Fibroblast of upper back skin (primary cell): ENCODE measurements around the gene BACH2.

Source experiments
- DNase-seq: peaks from one replicate; pipeline ENCODE4 v3.0.0-alpha.2; 2013

The BACH2 gene

GRCh38 chr6:90274451-90275030 is 22.1 kb downstream of the BACH2 start:
- no peak for DNase-seq

GRCh38 chr6:90273863-90274262 is 22.8 kb downstream of the BACH2 start:
- DNase-seq: no peak

DNA sequence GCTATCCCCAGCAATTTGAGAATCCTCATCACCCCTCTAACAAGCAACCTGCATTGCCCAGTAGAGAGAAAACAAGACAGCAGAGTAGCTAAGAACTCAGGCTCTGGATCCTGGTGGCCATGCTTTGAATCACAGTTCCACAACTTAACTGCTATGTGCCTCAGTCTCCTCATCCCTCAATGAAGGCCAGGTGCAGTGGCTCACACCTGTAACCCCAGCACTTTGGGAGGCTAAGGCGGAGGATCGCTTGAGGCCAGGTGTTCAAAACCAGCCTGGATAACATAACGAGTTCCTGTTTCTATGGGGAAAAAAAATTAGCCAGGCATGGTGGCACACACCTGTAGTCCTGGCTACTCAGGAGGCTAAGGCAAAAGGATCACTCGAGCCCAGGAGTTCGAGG is 23.7 kb downstream of the BACH2 start:
- no peak for DNase-seq

DNA sequence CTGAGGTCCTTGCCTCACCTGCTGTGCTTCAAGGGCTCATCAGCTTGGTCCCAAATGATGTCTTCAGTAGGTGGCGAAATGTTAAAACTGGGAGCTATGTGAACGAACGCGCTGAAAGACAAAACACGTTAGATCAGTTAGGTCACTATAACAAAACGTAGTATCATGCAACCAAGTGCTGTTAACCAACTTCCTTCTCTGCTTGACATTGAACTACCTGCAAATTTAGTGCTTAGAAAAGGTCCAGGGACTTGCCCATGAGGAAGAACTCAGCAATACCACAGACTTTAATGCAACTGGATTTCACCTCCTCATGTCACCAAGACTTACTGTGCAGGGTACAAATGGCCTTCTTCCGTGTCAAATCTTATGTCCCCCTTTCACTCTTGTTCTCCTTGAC is 24.8 kb downstream of the BACH2 start:
- no peak for DNase-seq

GRCh38 chr6:90269334-90269733 is 27.3 kb downstream of the BACH2 start:
- no peak for DNase-seq

- no peak for DNase-seq
These were observed 28.5 kb downstream of the BACH2 start for GRCh38 chr6:90268178-90268577.

DNA sequence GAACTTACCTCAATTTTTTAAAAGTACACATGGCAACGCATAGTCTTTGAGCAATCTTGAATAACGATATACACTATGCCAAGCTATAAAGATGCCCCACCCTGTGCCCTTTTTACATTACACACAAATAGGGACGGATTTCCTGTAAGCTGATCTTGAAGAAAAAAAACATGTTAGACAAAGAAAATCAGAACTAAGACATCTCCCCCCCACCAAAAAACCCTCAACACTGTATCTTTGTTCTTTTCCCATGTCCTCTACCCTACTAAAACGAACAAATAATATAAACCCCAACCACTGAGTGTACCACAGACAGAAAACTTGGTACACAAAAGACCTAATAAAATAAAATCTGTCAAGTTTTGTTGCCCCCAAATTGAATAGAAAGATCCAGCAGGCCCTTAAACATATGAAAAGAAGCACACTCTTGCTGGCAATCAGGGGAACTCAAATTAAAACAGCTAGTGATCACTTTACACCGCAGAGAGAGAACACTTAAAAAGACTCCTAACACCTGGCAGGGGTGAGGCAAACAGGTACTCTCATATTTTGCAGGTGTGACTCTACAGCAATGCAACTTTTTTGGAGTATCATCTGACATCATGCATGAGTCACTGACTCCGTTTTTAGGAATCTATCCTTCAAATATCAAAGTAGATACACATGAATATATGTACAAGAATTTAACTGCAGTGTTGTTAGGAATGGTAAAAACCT is 29.6 kb downstream of the BACH2 start:
- no peak for DNase-seq

DNA sequence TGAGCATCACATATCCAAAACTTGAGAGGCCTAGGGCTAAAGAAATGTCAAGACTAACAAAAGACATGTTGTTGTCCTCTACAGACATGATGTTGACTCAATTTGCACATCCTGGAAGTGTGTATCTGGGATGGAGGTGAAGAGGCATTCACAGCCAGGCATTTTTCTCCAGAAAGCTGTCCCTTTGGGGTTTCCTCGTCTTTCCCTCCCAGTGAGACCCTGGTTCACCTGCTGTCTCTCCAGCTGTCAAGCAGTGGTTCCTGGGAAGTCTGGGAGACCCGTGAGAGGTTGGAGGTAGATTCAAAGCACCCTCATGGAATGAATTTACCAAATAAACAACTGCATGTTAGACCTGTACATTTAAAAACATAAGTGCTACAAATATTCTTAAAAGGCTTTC is 32.1 kb downstream of the BACH2 start:
- no peak for DNase-seq

- peak; percentile 77 for DNase-seq
These were observed 33.0 kb downstream of the BACH2 start for GRCh38 chr6:90263633-90264032.

GRCh38 chr6:90261801-90262200 is 34.8 kb downstream of the BACH2 start:
- no peak for DNase-seq

- no peak for DNase-seq
These were observed 39.2 kb downstream of the BACH2 start for GRCh38 chr6:90257486-90257738.

- peak; percentile 94 for DNase-seq
These were observed 39.8 kb downstream of the BACH2 start for GRCh38 chr6:90256698-90257485.

DNA sequence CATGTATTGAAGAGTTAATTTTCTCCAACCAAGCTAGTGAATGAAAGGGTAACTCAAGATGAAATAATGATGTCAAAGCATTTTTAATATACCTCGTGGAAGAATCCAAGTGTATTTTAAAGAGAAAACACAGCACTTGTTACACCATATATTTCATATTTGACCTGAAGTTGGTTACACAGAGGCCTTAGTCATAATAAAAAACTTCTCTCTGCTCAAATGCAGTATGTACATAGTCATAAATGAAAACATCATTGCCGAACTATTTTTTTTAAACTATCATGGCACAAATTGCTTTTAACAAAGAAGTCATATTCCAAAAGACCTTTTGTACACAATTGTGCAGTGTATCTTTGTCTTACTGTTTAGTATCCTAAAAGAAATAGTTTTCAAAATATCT is 43.0 kb downstream of the BACH2 start:
- DNase-seq: peak; percentile 38

DNA sequence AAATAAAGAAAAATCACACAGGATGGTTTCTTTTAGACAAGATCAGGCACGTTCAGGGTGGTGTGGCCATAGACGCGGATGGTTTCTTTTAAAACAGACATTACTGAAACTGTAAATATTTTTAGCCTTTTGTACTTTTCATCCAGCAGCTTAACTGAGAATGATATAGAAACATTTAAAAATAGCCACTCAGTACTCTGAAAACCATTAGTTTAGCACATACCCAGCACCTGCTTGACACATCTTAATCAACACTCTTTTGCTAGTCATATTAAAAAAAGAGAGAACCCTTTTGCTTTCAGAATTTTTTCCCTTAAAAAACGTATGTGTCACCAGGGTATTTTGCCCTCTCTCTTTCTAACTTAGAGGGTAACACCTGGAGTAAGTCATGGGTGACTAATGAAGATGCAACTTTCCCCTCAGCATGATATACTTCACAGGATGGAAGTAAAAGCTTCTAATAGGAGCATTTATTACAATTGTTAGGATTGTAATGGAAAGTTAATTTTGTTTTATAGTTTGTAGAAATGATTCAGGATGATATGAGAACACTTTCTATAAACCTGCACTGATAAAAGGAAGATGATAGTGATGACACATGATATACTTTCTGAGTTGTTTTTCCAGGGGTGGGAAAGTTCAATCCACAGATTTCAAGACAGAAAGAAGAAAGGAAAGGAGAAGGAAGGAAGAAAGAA is 45.2 kb downstream of the BACH2 start:
- no peak for DNase-seq

DNA sequence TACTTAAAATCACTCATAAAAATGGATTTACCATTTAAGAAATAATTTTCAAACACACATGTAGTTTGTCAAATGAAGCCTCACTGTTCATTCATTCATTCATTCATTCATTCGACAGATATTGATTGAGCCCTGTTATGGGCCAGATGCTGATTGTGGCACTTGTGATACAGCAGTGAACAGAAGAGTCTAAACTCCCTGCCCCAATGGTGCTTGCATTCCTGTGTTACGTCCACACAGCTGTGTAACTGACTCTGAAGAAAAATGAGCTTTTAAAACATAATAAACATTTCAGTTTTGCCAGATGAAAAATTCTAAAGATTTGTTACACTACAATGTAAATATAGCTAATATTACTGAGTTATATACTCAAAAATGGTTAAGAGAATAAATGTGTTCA is 46.2 kb downstream of the BACH2 start:
- DNase-seq: no peak

DNA sequence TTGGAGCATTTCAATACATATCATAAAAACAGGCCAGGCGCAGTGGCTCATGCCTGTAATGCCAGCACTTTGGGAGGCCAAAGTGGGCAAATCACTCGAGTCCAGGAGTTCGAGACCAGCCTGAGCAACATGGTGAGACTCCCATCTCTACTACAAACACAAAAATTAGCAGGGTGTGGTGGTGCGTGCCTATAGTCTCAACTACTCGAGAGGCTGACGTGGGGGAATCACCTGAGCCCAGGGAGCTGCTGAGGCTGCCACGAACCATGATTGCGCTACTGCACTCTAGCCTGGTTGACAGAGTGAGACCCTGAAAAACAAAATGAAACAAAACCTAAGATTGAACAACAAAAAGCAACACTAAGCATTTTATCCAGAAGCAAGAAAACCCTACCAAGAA is 47.2 kb downstream of the BACH2 start:
- no peak for DNase-seq

- DNase-seq: peak; percentile 28
These were observed 47.6 kb downstream of the BACH2 start for GRCh38 chr6:90249034-90249433.

- no peak for DNase-seq
These were observed 49.4 kb downstream of the BACH2 start for GRCh38 chr6:90247262-90247661.

- no peak for DNase-seq
These were observed 55.3 kb downstream of the BACH2 start for GRCh38 chr6:90241229-90241880.

GRCh38 chr6:90238496-90239266 is 58.0 kb downstream of the BACH2 start:
- DNase-seq: no peak

- no peak for DNase-seq
These were observed 59.2 kb downstream of the BACH2 start for GRCh38 chr6:90237350-90237990.

DNA sequence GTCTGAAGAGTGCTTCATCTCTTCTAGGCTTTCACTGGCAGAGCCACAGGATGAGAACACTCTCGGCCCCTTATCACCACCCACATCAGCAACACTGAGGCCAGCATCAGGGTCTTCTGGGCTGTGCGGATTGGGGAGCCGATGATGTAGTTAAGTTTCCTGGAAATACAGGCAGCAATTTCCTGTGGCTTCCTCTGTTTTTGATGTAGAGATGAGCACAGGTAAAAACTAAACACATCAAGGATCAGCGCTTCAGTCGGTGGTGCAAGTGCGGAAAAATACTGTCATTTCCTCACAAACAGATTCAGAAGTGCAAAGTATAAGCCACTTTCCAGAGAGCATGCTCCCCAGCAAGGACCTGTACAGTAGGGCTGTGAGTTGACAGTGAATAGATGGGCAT is 62.6 kb downstream of the BACH2 start:
- no peak for DNase-seq
